Hair follicular keratinocyte (primary cell): Measurements from ENCODE around the gene COA6. TPM values are rescaled to one million over a fixed set of nuclear protein-coding genes. Genes with fewer than 3 reads are reported as not detected.

ENCODE experiments used
- total RNA-seq: library from RNA; depleted of rRNA; stranded (reverse); fragments of >200 nt; gene quantifications from 2 replicates; pipeline ENCODE4 v1.2.3, GENCODE V29; 2015

Gene COA6, protein sequence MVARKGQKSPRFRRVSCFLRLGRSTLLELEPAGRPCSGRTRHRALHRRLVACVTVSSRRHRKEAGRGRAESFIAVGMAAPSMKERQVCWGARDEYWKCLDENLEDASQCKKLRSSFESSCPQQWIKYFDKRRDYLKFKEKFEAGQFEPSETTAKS
- 29.8 and 61.0 TPM in 2 replicates for total RNA-seq

DNA sequence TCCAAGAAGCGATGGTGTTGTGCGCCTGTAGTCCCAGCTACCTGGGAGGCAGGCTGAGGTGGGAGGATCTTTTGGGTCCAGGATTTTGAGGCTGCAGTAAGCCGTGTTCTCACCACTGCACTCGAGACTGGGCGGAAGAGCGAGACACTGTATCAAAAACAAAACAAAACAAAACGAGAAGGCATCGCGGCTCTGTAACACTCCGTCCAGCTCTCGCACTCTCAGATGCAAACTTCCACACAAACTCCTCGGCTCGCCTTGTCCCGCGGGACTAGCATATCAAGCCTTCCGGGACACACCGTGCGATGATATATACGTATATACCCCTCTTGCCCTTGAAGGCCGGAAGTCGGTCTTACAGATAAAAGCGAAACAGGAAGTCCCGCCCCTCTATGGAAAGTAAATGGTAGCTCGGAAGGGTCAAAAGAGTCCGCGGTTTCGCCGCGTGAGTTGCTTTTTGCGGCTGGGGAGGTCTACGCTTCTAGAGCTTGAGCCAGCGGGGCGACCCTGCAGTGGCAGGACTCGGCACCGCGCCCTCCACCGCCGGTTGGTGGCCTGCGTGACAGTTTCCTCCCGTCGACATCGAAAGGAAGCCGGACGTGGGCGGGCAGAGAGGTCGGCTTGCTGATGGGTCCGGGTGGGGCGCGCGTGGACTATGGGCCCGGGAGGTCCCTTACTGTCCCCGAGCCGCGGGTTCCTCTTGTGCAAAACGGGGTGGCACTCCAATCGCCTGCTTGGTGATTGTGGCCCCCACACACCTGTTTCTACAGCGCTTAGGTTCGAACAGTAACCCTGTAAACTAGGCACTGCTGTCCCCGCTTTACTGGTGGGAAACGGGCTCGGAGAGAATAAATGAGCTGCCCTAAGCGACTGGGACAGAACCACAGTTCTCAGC, at the start of gene COA6:
Gene COA6 (plus strand): TSS at position 393 of the 895 bp plus-strand sequence. CDS start 11 bp downstream, at position 404.

Other genes starting within 250 kb of the COA6 start
- gene TARBP1, start 105.7 kb downstream of the COA6 start, total RNA-seq: 12.9 and 30.6 TPM in 2 replicates
- 56.8 and 74.6 TPM in 2 replicates for gene IRF2BP2, start 236.7 kb downstream of the COA6 start, total RNA-seq